K562 (cell line): ENCODE measurements around the gene NPHP1. TPM values are rescaled to one million over a fixed set of nuclear protein-coding genes. Genes with fewer than 3 reads are reported as not detected.
A peak's percentile ranks its signal among the peaks of the same experiment; 100 is the strongest.

Experiments used
- ATAC-seq: fragments of 200-7000 bp; cut with Tn5 transposase; 3 replicates; pipeline ENCODE4 v1.9.1; 2020; ENCODE audit warnings: moderate library complexity
- BruUV-seq: library from RNA; stranded (reverse); fragments of 400-500 nt; replicated peaks from 2 replicates; lab custom pipeline; 2021; lab: Mats Ljungman, UMichigan
- CTCF ChIA-PET: fragments of 300-600 bp; formaldehyde crosslinking; extraction: SDS; loops from one replicate; lab custom pipeline; 2021; ENCODE audit warnings: low intra/inter-chr PET ratio; lab: Yijun Ruan, JAX
- POLR2A ChIA-PET: fragments of 300-600, 350-650 bp; sonication (Branson Sonifier 250); formaldehyde crosslinking; extraction: SDS; loops from one replicate; lab custom pipeline; 2021; ENCODE audit warnings: antibody characterized with exemption, inconsistent platforms; lab: Yijun Ruan, JAX
- DNase-seq, 4 experiments: peaks; one replicate each; pipeline versions ENCODE4 v3.0.0 to v3.0.0-alpha.2; 2011 to 2018; ENCODE audit warnings: low spot score in 3 of 4, mixed read lengths in 3 of 4; ENCODE audit errors: extremely low read depth in 1 of 4
- FAIRE-seq: peaks from 2 replicates; lab custom pipeline; 2011; peaks lifted over from hg19 to GRCh38; lab: Jason Lieb, UNC
- H2AFZ ChIP-seq: 2 replicates; pipeline ENCODE4 v1.6.0; 2011; ENCODE audit warnings: low read depth, low read length, control low read depth, inconsistent platforms
- H3K27ac ChIP-seq: fragments of 200-600 bp; 3 replicates; pipeline ENCODE4 v1.8.0; 2011; ENCODE audit warnings: low read depth, mild to moderate bottlenecking, control low read depth, inconsistent platforms, low read length, moderate library complexity, mixed read lengths; ENCODE audit errors: extremely low read depth
- H3K27me3 ChIP-seq, 2 experiments: fragments of 300-600 bp in 1 of 2; 2 replicates in 1 of 2; 3 replicates in 1 of 2; pipeline versions ENCODE4 v1.6.0 to v1.8.0; 2011; ENCODE audit warnings: inconsistent platforms in 2 of 2, low read length in 2 of 2, mild to moderate bottlenecking in 1 of 2, mixed read lengths in 1 of 2, moderate library complexity in 1 of 2; ENCODE audit not compliant: control insufficient read depth in 2 of 2, insufficient read depth in 2 of 2
- H3K36me3 ChIP-seq: fragments of 300-600 bp; 3 replicates; pipeline ENCODE4 v1.8.0; 2011; ENCODE audit warnings: mild to moderate bottlenecking, low read length, inconsistent platforms; ENCODE audit not compliant: control insufficient read depth, insufficient read depth
- H3K4me1 ChIP-seq, 2 experiments: fragments of 200-600 bp in 1 of 2; replicated peaks in 1 of 2; 2 replicates in 1 of 2; 3 replicates in 1 of 2; pipeline versions ENCODE4 v1.5.1 to v1.8.0; 2011; ENCODE audit warnings: inconsistent platforms in 2 of 2, low read length in 2 of 2, mild to moderate bottlenecking in 1 of 2, mixed read lengths in 1 of 2, moderate library complexity in 1 of 2; ENCODE audit not compliant: control insufficient read depth in 2 of 2, insufficient read depth in 2 of 2
- H3K4me2 ChIP-seq: 2 replicates; pipeline ENCODE4 v1.6.1; 2011; ENCODE audit warnings: low read length, control low read depth, inconsistent platforms, mixed read lengths; ENCODE audit not compliant: insufficient read depth
- H3K4me3 ChIP-seq: fragments of 200-600 bp; sonication (generic), shearing (Covaris generic); 2 replicates; pipeline ENCODE4 v1.5.1; 2016; ENCODE audit warnings: control low read depth, inconsistent platforms
- H3K79me2 ChIP-seq: fragments of 200-600 bp; 3 replicates; pipeline ENCODE4 v1.8.0; 2011; ENCODE audit warnings: low read length, inconsistent platforms; ENCODE audit not compliant: control insufficient read depth, insufficient read depth
- H3K9ac ChIP-seq, 2 experiments: 2 replicates each; pipeline versions ENCODE4 v1.6.0 to v1.6.1; 2011; ENCODE audit warnings: low read depth in 2 of 2, low read length in 2 of 2, control low read depth in 1 of 2, inconsistent platforms in 1 of 2, mild to moderate bottlenecking in 1 of 2, mixed read lengths in 1 of 2; ENCODE audit not compliant: insufficient read depth in 1 of 2
- H3K9me1 ChIP-seq: one replicate; pipeline ENCODE4 v1.6.0; 2011; ENCODE audit warnings: inconsistent platforms, mild to moderate bottlenecking, low read length, moderate library complexity; ENCODE audit not compliant: control insufficient read depth, insufficient read depth
- H3K9me3 ChIP-seq: replicated peaks from 2 replicates; pipeline ENCODE4 v1.5.1; 2011; ENCODE audit warnings: low read depth, low read length, inconsistent platforms; ENCODE audit not compliant: control insufficient read depth, insufficient read depth
- H4K20me1 ChIP-seq: replicated peaks from 2 replicates; pipeline ENCODE4 v1.6.1; 2011; ENCODE audit warnings: low read length, inconsistent platforms, mixed read lengths; ENCODE audit not compliant: control insufficient read depth, insufficient read depth
- C11orf30 ChIP-seq: fragments of 450-650 bp; IDR thresholded peaks from 2 replicates; pipeline ENCODE4 v1.6.1; 2016; ENCODE audit warnings: low read depth, mild to moderate bottlenecking
- CBX2 ChIP-seq: fragments of 200-600 bp; sonication (generic); IDR thresholded peaks from one replicate; pipeline ENCODE4 v1.6.1; 2012; ENCODE audit warnings: mild to moderate bottlenecking, low read length, inconsistent platforms; ENCODE audit not compliant: insufficient read depth, poor library complexity, severe bottlenecking
- DPF2 ChIP-seq: fragments of 450-650 bp; IDR thresholded peaks from 2 replicates; pipeline ENCODE4 v1.6.1; 2016
- FOXP1 ChIP-seq: sonication (generic); formaldehyde crosslinking; IDR thresholded peaks from 2 replicates; pipeline ENCODE4 v1.8.0; 2022; ENCODE audit warnings: mild to moderate bottlenecking, missing genetic modification reagents
- HDAC8 ChIP-seq: fragments of 450-650 bp; IDR thresholded peaks from 2 replicates; pipeline ENCODE4 v1.6.1; 2016; ENCODE audit warnings: mild to moderate bottlenecking, missing genetic modification characterization, moderate library complexity, missing compliant biosample characterization
- MAFF ChIP-seq: IDR thresholded peaks from 2 replicates; pipeline ENCODE4 v1.6.1; 2012; ENCODE audit warnings: low read length, improper control_type of control experiment
- NR2C1 ChIP-seq, 2 experiments: fragments of 450-650 bp; IDR thresholded peaks; 2 replicates each; pipeline ENCODE4 v1.6.1; 2017; ENCODE audit warnings: mild to moderate bottlenecking in 2 of 2, antibody characterized with exemption in 1 of 2, inconsistent platforms in 1 of 2, missing compliant biosample characterization in 1 of 2, missing genetic modification characterization in 1 of 2
- SP2 ChIP-seq: IDR thresholded peaks from 2 replicates; pipeline ENCODE4 v1.6.1; 2011; ENCODE audit warnings: mild to moderate bottlenecking, low read depth, low read length, moderate library complexity; ENCODE audit not compliant: poor library complexity, severe bottlenecking; ENCODE audit errors: extremely low read depth
- TBP ChIP-seq: optimal IDR thresholded peaks from 2 replicates; pipeline ENCODE3; 2011; ENCODE audit warnings: low read depth, low read length, improper control_type of control experiment
- WGBS: fragments of 100-300 bp; shearing (Covaris generic); methylation state at CpG from one replicate; pipeline ENCODE4 v1.1.6; 2016; ENCODE audit warnings: low coverage, mixed read lengths; ENCODE audit not compliant: insufficient coverage; ENCODE audit errors: missing lambda C conversion rate; 5-methylcytosine and 5-hydroxymethylcytosine counted together
- in situ Hi-C: fragments of 300-500 bp; cut with MboI; formaldehyde crosslinking; loops from 4 replicates; pipeline ENCODE4 v1.15.0; 2018; ENCODE audit warnings: inconsistent platforms, mixed read lengths
- intact Hi-C: fragments of 100-400 bp; cut with micrococcal nuclease; formaldehyde crosslinking; loops from 2 replicates; pipeline ENCODE4 v1.14.2; 2022
- polyA plus RNA-seq, 8 experiments: library from polyadenylated mRNA; depleted of rRNA in 4 of 8; stranded (reverse) in 5 of 8; unstranded in 3 of 8; fragments of >200 nt; fragmentation: Nextera tagmentation in 2 of 8; fragmentation: Illumina TruSeq in 1 of 8; extraction: Ambion mirVana in 2 of 8; extraction: Trizol in 1 of 8; gene quantifications; 2 replicates each; pipeline versions ENCODE4 v1.2.1 to v1.2.3, GENCODE V29; 2011 to 2014; ENCODE audit warnings: inconsistent platforms in 1 of 8, missing spikeins in 1 of 8
- total RNA-seq, 7 experiments: library from RNA; depleted of rRNA in 6 of 7; stranded (reverse); fragments of >200 nt in 6 of 7; fragmentation: Illumina TruSeq in 2 of 7; extraction: Trizol in 2 of 7; gene quantifications; 2 replicates each; pipeline versions ENCODE4 v1.2.1 to v1.2.3, GENCODE V29; 2011 to 2021; ENCODE audit warnings: low replicate concordance in 1 of 7
- TF ChIP-seq, protein P1 (sequence below): fragments of 450-650 bp; IDR thresholded peaks from 2 replicates; pipeline ENCODE4 v1.6.1; 2017; ENCODE audit warnings: antibody characterized with exemption, mild to moderate bottlenecking
- TF ChIP-seq, protein P2 (sequence below), 2 experiments: fragments of 450-650 bp in 1 of 2; sonication (generic) in 1 of 2; formaldehyde crosslinking in 1 of 2; IDR thresholded peaks in 1 of 2; conservative IDR thresholded peaks in 1 of 2; 2 replicates each; pipeline versions ENCODE4 v1.6.1 to v1.8.1; 2016 to 2023; ENCODE audit warnings: mild to moderate bottlenecking in 2 of 2, moderate library complexity in 2 of 2, inconsistent platforms in 1 of 2, missing genetic modification reagents in 1 of 2
- TF ChIP-seq, protein P3 (sequence below), 2 experiments: IDR thresholded peaks; 2 replicates each; pipeline ENCODE4 v1.6.1; 2012; ENCODE audit warnings: improper control_type of control experiment in 2 of 2, low read depth in 2 of 2, low read length in 2 of 2, borderline replicate concordance in 1 of 2

Gene NPHP1
- total and polyA plus RNA-seq, 9 of the 15 experiments (the other 6 are each of a cell fraction or from before 2014, with no cell fraction given): 0.11 to 0.32 (median 0.20) TPM; not detected in 5

DNA sequence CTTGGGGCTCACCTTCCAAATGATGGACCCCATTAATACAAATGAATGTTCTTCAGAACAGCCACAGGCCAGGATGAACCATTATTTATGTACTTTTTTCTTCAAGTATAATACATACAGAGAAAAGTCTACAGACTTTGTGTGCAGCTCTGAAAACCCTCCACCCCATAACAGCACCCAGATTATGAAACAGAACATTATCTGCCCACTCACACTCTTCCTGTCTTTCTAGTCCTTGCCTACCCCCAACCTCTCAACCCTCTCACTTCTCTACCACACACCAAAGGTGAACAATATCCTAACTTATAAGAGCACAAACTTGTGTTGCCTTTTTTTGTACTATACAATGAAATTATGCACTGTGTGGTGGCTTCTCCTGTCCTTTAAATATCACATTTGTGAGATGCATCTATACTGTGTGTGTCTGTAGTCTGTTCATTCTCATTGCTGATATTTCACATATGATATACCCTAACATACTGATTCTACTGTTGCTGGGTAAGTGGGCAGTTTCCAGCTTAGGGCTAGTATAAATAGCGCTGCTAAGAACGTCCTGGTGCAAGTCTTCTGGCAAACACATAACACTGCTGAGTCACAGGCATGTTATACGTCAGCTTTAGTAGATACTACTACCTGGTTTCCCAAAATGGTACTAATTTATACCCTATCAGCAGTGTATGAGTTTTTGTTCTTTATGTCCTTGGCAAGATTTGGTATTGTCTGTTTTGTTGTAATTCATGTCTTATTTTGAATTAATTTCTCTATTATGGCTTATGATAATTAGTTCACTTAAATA is 1.0 kb upstream of the NPHP1 start:
- Histone ChIP-seq H3K9me3 (no peaks in the 10 kb centered on the region), H3K36me3 (peaks cover 14% of the 10 kb centered on the region), H3K9me1 (no peaks in the 10 kb centered on the region), H3K79me2 (peaks cover 2% of the 10 kb centered on the region; the same call in 2 of the 3 replicates), H4K20me1 (no peaks in the 10 kb centered on the region), H3K9ac (peak overlapping the region in 1 of 2 experiments; percentile 37; a peak in 2 of 4 replicates), H3K27ac (peak overlapping the region; percentile 55), H2AFZ (peak overlapping the region; percentile 96), H3K4me3 (no peak overlapping the region; the same call in 1 of the 2 replicates), H3K27me3 (peaks cover 0 to 4% of the 10 kb centered on the region in 2 experiments; a peak in 1 of 5 replicates), H3K4me1 (peaks cover 7 to 13% of the 10 kb centered on the region in 2 experiments; a peak in 4 of 5 replicates), H3K4me2 (peak overlapping the region; percentile 88)
- ATAC-seq: peak; percentile 72
- peak; percentile 74 for FAIRE-seq
- WGBS: 15% methylated on average over 3 of the region's 3 CpGs
- BruUV-seq: no TSS peak
- ChIA-PET CTCF (no interaction called here), POLR2A (interaction anchor here (0.7 kb wide), 1 partner anchor 16 kb away, joined by 3 read pairs; no protein-coding TSS in a partner anchor)
- in situ Hi-C loops (no loop called here), intact Hi-C loops (no loop called here)
- peak; percentile 20 to 59 (median 34) for DNase-seq
- TF ChIP-seq DPF2: peak; percentile 24; the same call in 1 of the 2 replicates
- no peak for TF ChIP-seq SP2
- peak; percentile 37; the same call in 1 of the 2 replicates for TF ChIP-seq MAFF
- no peak for TF ChIP-seq FOXP1 (CRISPR knock-in tag)
- TF ChIP-seq, protein P1, sequence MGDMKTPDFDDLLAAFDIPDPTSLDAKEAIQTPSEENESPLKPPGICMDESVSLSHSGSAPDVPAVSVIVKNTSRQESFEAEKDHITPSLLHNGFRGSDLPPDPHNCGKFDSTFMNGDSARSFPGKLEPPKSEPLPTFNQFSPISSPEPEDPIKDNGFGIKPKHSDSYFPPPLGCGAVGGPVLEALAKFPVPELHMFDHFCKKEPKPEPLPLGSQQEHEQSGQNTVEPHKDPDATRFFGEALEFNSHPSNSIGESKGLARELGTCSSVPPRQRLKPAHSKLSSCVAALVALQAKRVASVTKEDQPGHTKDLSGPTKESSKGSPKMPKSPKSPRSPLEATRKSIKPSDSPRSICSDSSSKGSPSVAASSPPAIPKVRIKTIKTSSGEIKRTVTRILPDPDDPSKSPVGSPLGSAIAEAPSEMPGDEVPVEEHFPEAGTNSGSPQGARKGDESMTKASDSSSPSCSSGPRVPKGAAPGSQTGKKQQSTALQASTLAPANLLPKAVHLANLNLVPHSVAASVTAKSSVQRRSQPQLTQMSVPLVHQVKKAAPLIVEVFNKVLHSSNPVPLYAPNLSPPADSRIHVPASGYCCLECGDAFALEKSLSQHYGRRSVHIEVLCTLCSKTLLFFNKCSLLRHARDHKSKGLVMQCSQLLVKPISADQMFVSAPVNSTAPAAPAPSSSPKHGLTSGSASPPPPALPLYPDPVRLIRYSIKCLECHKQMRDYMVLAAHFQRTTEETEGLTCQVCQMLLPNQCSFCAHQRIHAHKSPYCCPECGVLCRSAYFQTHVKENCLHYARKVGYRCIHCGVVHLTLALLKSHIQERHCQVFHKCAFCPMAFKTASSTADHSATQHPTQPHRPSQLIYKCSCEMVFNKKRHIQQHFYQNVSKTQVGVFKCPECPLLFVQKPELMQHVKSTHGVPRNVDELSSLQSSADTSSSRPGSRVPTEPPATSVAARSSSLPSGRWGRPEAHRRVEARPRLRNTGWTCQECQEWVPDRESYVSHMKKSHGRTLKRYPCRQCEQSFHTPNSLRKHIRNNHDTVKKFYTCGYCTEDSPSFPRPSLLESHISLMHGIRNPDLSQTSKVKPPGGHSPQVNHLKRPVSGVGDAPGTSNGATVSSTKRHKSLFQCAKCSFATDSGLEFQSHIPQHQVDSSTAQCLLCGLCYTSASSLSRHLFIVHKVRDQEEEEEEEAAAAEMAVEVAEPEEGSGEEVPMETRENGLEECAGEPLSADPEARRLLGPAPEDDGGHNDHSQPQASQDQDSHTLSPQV: 0 out of 2 replicates have a peak, but pooled peaks have one; percentile 8
- TF ChIP-seq NR2C1 (IDR thresholded peaks at IDR 0.05): no peak
- no peak for TF ChIP-seq NR2C1 (tag; IDR thresholded peaks at IDR 0.05)
- TF ChIP-seq, protein P2, sequence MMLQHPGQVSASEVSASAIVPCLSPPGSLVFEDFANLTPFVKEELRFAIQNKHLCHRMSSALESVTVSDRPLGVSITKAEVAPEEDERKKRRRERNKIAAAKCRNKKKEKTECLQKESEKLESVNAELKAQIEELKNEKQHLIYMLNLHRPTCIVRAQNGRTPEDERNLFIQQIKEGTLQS (IDR thresholded peaks at IDR 0.05): 0 out of 2 replicates have a peak, but pooled peaks have one; percentile 25
- TF ChIP-seq, protein P2 (CRISPR knock-in tag; conservative IDR thresholded peaks at IDR 0.05): no peak
- TF ChIP-seq CBX2: no peak
- no peak for TF ChIP-seq TBP
- TF ChIP-seq HDAC8 (tag): no peak
- TF ChIP-seq, protein P3, sequence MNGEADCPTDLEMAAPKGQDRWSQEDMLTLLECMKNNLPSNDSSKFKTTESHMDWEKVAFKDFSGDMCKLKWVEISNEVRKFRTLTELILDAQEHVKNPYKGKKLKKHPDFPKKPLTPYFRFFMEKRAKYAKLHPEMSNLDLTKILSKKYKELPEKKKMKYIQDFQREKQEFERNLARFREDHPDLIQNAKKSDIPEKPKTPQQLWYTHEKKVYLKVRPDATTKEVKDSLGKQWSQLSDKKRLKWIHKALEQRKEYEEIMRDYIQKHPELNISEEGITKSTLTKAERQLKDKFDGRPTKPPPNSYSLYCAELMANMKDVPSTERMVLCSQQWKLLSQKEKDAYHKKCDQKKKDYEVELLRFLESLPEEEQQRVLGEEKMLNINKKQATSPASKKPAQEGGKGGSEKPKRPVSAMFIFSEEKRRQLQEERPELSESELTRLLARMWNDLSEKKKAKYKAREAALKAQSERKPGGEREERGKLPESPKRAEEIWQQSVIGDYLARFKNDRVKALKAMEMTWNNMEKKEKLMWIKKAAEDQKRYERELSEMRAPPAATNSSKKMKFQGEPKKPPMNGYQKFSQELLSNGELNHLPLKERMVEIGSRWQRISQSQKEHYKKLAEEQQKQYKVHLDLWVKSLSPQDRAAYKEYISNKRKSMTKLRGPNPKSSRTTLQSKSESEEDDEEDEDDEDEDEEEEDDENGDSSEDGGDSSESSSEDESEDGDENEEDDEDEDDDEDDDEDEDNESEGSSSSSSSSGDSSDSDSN (IDR thresholded peaks at IDR 0.05; ENCODE audit: borderline replicate concordance in 1 of 2, low read depth in 2 of 2, low read length in 2 of 2): no peak
- peak; percentile 72 for TF ChIP-seq C11orf30
